IPS-20b (cell line): ENCODE measurements around the gene EEFSEC.

Source experiments
- H3K27ac ChIP-seq: one replicate; pipeline ENCODE4 v1.5.1; 2013; ENCODE audit warnings: low read length
- H3K27me3 ChIP-seq: 2 replicates; pipeline ENCODE4 v1.6.1; 2013; ENCODE audit warnings: mild to moderate bottlenecking, low read length, inconsistent platforms; ENCODE audit not compliant: insufficient read depth
- H3K36me3 ChIP-seq: 2 replicates; pipeline ENCODE4 v1.6.1; 2013; ENCODE audit warnings: low read depth, mild to moderate bottlenecking, inconsistent platforms, low read length, moderate library complexity; ENCODE audit not compliant: insufficient read depth
- H3K4me1 ChIP-seq: 2 replicates; pipeline ENCODE4 v1.6.1; 2013; ENCODE audit warnings: mild to moderate bottlenecking, control low read depth, inconsistent platforms, low read length, moderate library complexity; ENCODE audit not compliant: insufficient read depth
- H3K4me3 ChIP-seq: 2 replicates; pipeline ENCODE4 v1.5.1; 2013; ENCODE audit warnings: mild to moderate bottlenecking, low read length, inconsistent platforms
- H3K9ac ChIP-seq: 2 replicates; pipeline ENCODE4 v1.6.1; 2013; ENCODE audit warnings: low read depth, mild to moderate bottlenecking, inconsistent platforms, low read length, moderate library complexity
- H3K9me3 ChIP-seq: 2 replicates; pipeline ENCODE4 v1.6.1; 2013; ENCODE audit warnings: mild to moderate bottlenecking, low read depth, low read length, inconsistent platforms; ENCODE audit not compliant: insufficient read depth

EEFSEC gene

GRCh38 chr3:128239304-128239703, 86.0 kb downstream of the EEFSEC start:
- H3K9ac ChIP-seq = no peak overlapping the region
- H3K27ac ChIP-seq = no peak overlapping the region
- no peaks in the 10 kb centered on the region for H3K27me3 ChIP-seq
- H3K4me1 ChIP-seq = 0 out of 2 replicates have a peak, but pooled peaks cover 2% of the 10 kb centered on the region
- H3K4me3 ChIP-seq = no peak overlapping the region
- H3K36me3 ChIP-seq = no peaks in the 10 kb centered on the region
- no peaks in the 10 kb centered on the region for H3K9me3 ChIP-seq

- no peaks in the 10 kb centered on the region for H3K36me3 ChIP-seq
- no peaks in the 10 kb centered on the region for H3K9me3 ChIP-seq
- H3K4me3 ChIP-seq = no peak overlapping the region
- 0 out of 2 replicates have a peak, but pooled peaks cover 2% of the 10 kb centered on the region for H3K4me1 ChIP-seq
- no peaks in the 10 kb centered on the region for H3K27me3 ChIP-seq
- no peak overlapping the region for H3K27ac ChIP-seq
- no peak overlapping the region for H3K9ac ChIP-seq
Observed at GRCh38 chr3:128240232-128240631, 87.0 kb downstream of the EEFSEC start.

- Histone ChIP-seq H3K9ac (no peak overlapping the region), H3K27me3 (no peaks in the 10 kb centered on the region), H3K36me3 (no peaks in the 10 kb centered on the region), H3K9me3 (no peaks in the 10 kb centered on the region), H3K27ac (no peak overlapping the region), H3K4me3 (no peak overlapping the region), H3K4me1 (0 out of 2 replicates have a peak, but pooled peaks cover 2% of the 10 kb centered on the region)
Observed at GRCh38 chr3:128241741-128242140, 88.5 kb downstream of the EEFSEC start.

GRCh38 chr3:128242818-128243601, 89.7 kb downstream of the EEFSEC start:
- H3K27me3 ChIP-seq = no peaks in the 10 kb centered on the region
- no peak overlapping the region for H3K27ac ChIP-seq
- no peaks in the 10 kb centered on the region for H3K4me1 ChIP-seq
- no peak overlapping the region for H3K9ac ChIP-seq
- no peaks in the 10 kb centered on the region for H3K9me3 ChIP-seq
- H3K36me3 ChIP-seq = no peaks in the 10 kb centered on the region
- H3K4me3 ChIP-seq = no peak overlapping the region

DNA sequence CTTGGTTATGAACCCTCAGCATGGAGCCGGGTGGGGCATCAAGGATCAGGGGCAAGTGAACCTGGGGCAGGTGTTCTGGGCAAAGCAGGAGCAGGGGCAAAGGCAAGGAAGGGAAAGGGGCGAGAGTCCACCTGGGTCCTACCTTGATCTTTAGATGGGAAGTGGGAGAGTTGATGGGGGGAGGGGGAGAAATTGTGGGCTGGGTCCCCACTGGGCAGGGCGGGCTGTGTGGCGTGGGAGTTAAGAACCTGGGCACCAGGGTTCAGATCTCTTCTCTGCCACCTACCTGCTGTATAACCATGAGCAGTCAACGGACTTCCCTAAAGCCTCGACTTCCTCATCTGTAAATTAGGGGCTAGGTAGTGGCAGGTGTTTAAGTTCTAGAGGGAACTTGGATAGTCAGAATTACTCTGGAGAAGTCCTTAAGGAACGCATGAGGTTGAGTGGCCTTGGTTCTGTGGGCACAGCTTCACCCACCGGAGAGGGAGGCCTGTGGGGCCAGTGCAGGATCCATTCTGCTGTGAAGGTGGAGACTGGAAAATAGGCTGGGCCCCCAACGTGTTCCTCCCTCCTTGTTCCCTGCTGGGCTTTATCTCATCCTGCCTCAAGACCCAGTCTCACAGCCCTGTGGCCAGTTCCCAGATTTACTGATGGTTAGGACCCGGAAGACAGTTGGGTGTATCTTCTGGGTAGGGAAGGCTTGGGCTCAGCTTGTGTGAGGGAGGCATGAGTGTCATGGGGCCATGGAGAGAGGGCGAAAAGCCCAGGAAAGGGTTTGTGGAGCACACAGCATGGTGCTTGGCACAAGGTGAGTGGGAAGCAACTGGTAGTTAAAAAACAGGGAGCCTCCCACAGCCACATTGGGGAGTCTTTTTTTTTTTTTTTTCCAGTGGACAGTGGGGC, 90.6 kb downstream of the EEFSEC start:
- Histone ChIP-seq H3K4me1 (no peaks in the 10 kb centered on the region), H3K36me3 (no peaks in the 10 kb centered on the region), H3K9me3 (no peaks in the 10 kb centered on the region), H3K27ac (no peak overlapping the region), H3K9ac (no peak overlapping the region), H3K27me3 (no peaks in the 10 kb centered on the region), H3K4me3 (no peak overlapping the region)

DNA sequence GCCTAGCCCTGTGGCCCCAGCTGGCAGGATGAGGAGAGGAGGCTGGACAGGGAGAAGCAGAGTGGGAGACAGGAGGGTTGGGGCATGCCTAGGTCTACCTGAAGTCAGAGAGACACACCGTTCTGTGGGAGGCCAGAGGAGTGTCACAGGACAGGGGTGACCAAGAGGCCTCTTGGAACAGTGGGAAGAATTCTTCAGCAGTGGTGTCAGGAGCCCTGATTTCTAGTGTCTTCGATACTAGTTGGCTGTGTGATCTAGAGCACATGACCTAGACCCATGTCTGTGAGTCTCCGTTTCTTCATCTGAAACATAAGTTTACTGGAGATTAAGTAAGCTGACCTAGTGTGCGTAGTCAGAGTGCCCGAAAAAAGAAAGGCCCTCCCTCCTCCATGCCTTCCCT, 92.2 kb downstream of the EEFSEC start:
- H3K36me3 ChIP-seq = no peaks in the 10 kb centered on the region
- no peak overlapping the region for H3K4me3 ChIP-seq
- no peaks in the 10 kb centered on the region for H3K27me3 ChIP-seq
- no peaks in the 10 kb centered on the region for H3K4me1 ChIP-seq
- H3K27ac ChIP-seq = no peak overlapping the region
- no peak overlapping the region for H3K9ac ChIP-seq
- no peaks in the 10 kb centered on the region for H3K9me3 ChIP-seq

GRCh38 chr3:128247666-128248409, 94.6 kb downstream of the EEFSEC start:
- H3K36me3 ChIP-seq = no peaks in the 10 kb centered on the region
- H3K9me3 ChIP-seq = no peaks in the 10 kb centered on the region
- H3K4me3 ChIP-seq = no peak overlapping the region
- no peak overlapping the region for H3K27ac ChIP-seq
- H3K4me1 ChIP-seq = no peaks in the 10 kb centered on the region
- no peak overlapping the region for H3K9ac ChIP-seq
- no peaks in the 10 kb centered on the region for H3K27me3 ChIP-seq

DNA sequence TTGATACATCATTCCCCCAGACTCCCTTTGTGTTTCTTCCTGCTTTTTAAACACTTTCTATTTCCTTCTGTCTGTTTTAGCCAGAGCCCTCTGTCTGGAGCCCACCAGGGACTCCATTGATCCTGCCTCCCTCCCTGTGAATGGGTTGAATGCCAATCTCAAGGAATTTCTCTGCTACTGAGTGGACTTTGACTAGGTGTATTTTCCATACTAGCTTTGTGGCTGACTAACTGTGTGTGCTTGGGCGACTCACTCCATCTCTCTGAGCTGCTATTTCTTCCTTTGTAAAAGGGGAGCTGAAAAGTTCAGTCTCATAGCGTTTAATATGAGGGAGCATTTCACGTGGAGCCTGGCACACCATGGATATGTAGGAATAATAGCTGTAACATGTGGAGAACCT, 98.8 kb downstream of the EEFSEC start:
- no peak overlapping the region for H3K9ac ChIP-seq
- H3K27ac ChIP-seq = no peak overlapping the region
- no peaks in the 10 kb centered on the region for H3K4me1 ChIP-seq
- H3K27me3 ChIP-seq = no peaks in the 10 kb centered on the region
- H3K36me3 ChIP-seq = no peaks in the 10 kb centered on the region
- H3K9me3 ChIP-seq = no peaks in the 10 kb centered on the region
- no peak overlapping the region for H3K4me3 ChIP-seq

DNA sequence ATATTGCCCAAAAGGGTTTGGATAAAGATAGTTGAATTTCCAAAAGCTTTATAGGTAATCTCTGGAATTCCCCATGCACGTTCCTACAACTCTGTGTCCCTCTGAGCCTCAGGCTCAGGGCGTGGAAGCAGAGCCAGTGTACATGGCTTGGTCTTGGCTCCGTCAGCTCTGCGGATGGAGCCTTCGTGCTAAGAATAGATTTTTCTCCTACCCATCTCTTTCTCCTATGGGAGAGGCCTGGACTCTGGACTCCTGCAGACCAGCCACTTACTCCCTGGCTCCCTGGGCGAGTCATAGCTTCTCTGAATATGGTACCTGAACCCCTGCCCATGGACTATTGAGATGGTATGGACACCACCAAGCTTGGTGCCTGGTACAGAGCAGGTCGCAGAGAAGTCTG, 99.9 kb downstream of the EEFSEC start:
- Histone ChIP-seq H3K9ac (no peak overlapping the region), H3K4me1 (no peaks in the 10 kb centered on the region), H3K27me3 (no peaks in the 10 kb centered on the region), H3K36me3 (no peaks in the 10 kb centered on the region), H3K9me3 (no peaks in the 10 kb centered on the region), H3K27ac (no peak overlapping the region), H3K4me3 (no peak overlapping the region)

DNA sequence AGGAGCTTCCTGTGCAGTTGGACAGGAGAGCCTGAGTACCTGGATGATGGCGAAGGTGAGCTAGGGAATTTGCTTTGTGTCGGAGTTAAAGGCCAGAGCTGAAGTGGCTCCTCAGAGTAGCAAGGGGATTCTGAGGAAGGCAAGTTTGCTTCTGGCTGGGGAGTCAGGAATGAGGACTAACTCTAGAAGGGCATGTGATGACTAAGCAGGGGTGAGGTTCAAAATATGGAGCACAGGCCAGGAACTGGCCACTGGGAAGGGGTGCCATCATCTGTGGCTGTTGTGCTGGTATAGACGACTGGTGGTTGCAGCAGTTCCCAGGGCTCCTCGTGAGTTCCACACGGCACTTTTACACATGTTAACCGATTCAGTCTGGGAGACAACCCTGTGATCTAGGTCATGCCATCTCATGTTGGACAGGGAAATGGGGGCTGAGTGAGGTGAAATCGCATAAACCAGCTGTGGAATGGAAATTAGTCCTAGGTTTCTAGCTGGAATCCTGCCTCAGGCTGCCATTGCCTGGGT, 100.8 kb downstream of the EEFSEC start:
- Histone ChIP-seq H3K9me3 (no peaks in the 10 kb centered on the region), H3K4me3 (no peak overlapping the region), H3K27ac (no peak overlapping the region), H3K27me3 (no peaks in the 10 kb centered on the region), H3K9ac (no peak overlapping the region), H3K36me3 (no peaks in the 10 kb centered on the region), H3K4me1 (no peaks in the 10 kb centered on the region)

DNA sequence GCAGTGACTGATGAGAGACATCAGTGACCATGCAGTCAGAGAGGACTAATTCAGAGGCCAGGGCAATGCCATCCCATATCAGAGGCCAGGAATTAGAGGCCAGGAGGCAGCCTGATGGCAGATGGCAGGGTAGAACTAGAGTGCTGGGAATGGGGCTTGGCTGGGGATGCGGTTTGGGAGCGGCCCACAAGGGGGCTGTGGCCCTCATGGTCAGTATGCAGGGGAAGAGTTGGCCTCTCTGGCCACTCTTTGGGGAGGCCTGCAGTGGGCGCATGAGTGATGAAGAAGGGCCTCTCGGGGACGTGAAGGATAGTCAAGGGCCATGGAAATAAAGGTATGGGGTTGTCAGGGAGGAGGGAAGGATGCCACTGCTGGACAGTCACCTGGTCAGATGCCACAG, 101.7 kb downstream of the EEFSEC start:
- Histone ChIP-seq H3K4me3 (no peak overlapping the region), H3K9me3 (peaks cover 5% of the 10 kb centered on the region; the same call in 1 of the 2 replicates), H3K36me3 (no peaks in the 10 kb centered on the region), H3K9ac (no peak overlapping the region), H3K27ac (no peak overlapping the region), H3K4me1 (no peaks in the 10 kb centered on the region), H3K27me3 (no peaks in the 10 kb centered on the region)
